GM23338 (cell line): Measurements from ENCODE around the gene RNASEH2A. TPM values are rescaled to one million over a fixed set of nuclear protein-coding genes. Genes with fewer than 3 reads are reported as not detected.

ENCODE experiments used
- ATAC-seq: fragments of 200-7000 bp; cut with Tn5 transposase; 3 replicates; pipeline ENCODE4 v1.9.1; 2020
- DNase-seq: peaks from one replicate; pipeline ENCODE4 v3.0.0-alpha.2; 2015; ENCODE audit warnings: low spot score
- H2AFZ ChIP-seq: fragments of 200-600 bp; sonication (generic); 2 replicates; pipeline ENCODE4 v1.8.0; 2016; ENCODE audit warnings: antibody characterized with exemption, mild to moderate bottlenecking, moderate library complexity
- H3F3A ChIP-seq: fragments of 200-600 bp; sonication (generic); replicated peaks from 2 replicates; pipeline ENCODE4 v1.8.0; 2017; ENCODE audit warnings: antibody characterized with exemption, mixed run types, low read depth
- H3K27ac ChIP-seq: fragments of 200-600 bp; sonication (generic); 2 replicates; pipeline ENCODE4 v1.6.1; 2016; ENCODE audit warnings: low read depth
- H3K27me3 ChIP-seq: fragments of 200-600 bp; sonication (generic); 2 replicates; pipeline ENCODE4 v1.8.0; 2016; ENCODE audit warnings: mild to moderate bottlenecking, mixed run types, moderate library complexity; ENCODE audit not compliant: insufficient read depth
- H3K36me3 ChIP-seq: fragments of 200-600 bp; sonication (generic); 2 replicates; pipeline ENCODE4 v1.8.0; 2016; ENCODE audit warnings: mild to moderate bottlenecking; ENCODE audit not compliant: insufficient read depth
- H3K4me1 ChIP-seq: fragments of 200-600 bp; sonication (generic); 2 replicates; pipeline ENCODE4 v1.8.0; 2016; ENCODE audit warnings: mild to moderate bottlenecking, moderate library complexity; ENCODE audit not compliant: insufficient read depth
- H3K4me2 ChIP-seq: fragments of 200-600 bp; sonication (generic); 2 replicates; pipeline ENCODE4 v1.7.1; 2017; ENCODE audit warnings: mixed run types
- H3K4me3 ChIP-seq: fragments of 200-600 bp; sonication (generic); 2 replicates; pipeline ENCODE4 v1.6.1; 2016; ENCODE audit warnings: mixed run types
- H3K79me2 ChIP-seq: fragments of 200-600 bp; sonication (generic); replicated peaks from 2 replicates; pipeline ENCODE4 v1.8.0; 2017; ENCODE audit warnings: mild to moderate bottlenecking; ENCODE audit not compliant: insufficient read depth
- H3K9me2 ChIP-seq: fragments of 200-600 bp; sonication (generic); 2 replicates; pipeline ENCODE4 v1.8.0; 2017; ENCODE audit not compliant: insufficient read depth
- H4K20me1 ChIP-seq: fragments of 200-600 bp; sonication (generic); replicated peaks from 2 replicates; pipeline ENCODE4 v1.8.0; 2017; ENCODE audit warnings: mild to moderate bottlenecking; ENCODE audit not compliant: insufficient read depth
- H3K27ac Mint-ChIP-seq: 2 replicates; pipeline ENCODE4 v1.8.0; 2020; ENCODE audit warnings: inconsistent platforms, mild to moderate bottlenecking, moderate library complexity, mixed read lengths
- H3K27me3 Mint-ChIP-seq: 3 replicates; pipeline ENCODE4 v1.8.0; 2022; ENCODE audit warnings: low read depth, mild to moderate bottlenecking, moderate library complexity, mixed read lengths, inconsistent platforms; ENCODE audit not compliant: insufficient read depth, poor library complexity
- H3K36me3 Mint-ChIP-seq: 3 replicates; pipeline ENCODE4 v1.8.0; 2021; ENCODE audit warnings: low read depth, mild to moderate bottlenecking, inconsistent platforms, moderate library complexity, mixed read lengths
- H3K4me1 Mint-ChIP-seq: 3 replicates; pipeline ENCODE4 v1.8.0; 2020; ENCODE audit warnings: mild to moderate bottlenecking, inconsistent platforms, mixed read lengths
- H3K4me3 Mint-ChIP-seq: 3 replicates; pipeline ENCODE4 v1.8.0; 2021; ENCODE audit warnings: moderate library complexity, mild to moderate bottlenecking, inconsistent platforms, mixed read lengths
- H3K9me3 Mint-ChIP-seq: 3 replicates; pipeline ENCODE4 v1.8.0; 2020; ENCODE audit warnings: moderate library complexity, mild to moderate bottlenecking, inconsistent platforms, mixed read lengths
- CREB1 ChIP-seq: fragments of 250-450 bp; sonication (Bioruptor Pico); IDR thresholded peaks from 2 replicates; pipeline ENCODE4 v1.5.0; 2020; ENCODE audit warnings: low read depth, mild to moderate bottlenecking, moderate library complexity
- EZH2 ChIP-seq: fragments of 200-600 bp; sonication (generic); IDR thresholded peaks from one replicate; pipeline ENCODE4 v1.8.0; 2017; ENCODE audit warnings: antibody characterized with exemption, mild to moderate bottlenecking, low read depth; ENCODE audit not compliant: unreplicated experiment
- EZH2phosphoT487 ChIP-seq: fragments of 200-600 bp; sonication (generic); IDR thresholded peaks from one replicate; pipeline ENCODE4 v1.8.1; 2018; ENCODE audit warnings: antibody characterized with exemption; ENCODE audit not compliant: unreplicated experiment
- JUNB ChIP-seq: IDR thresholded peaks from one replicate; pipeline ENCODE4 v1.6.1; 2016; ENCODE audit warnings: antibody characterized with exemption; ENCODE audit not compliant: unreplicated experiment
- NANOG ChIP-seq: IDR thresholded peaks from 2 replicates; pipeline ENCODE4 v1.6.1; 2016; ENCODE audit warnings: antibody characterized with exemption, borderline replicate concordance
- POLR2AphosphoS5 ChIP-seq: IDR thresholded peaks from 2 replicates; pipeline ENCODE4 v1.6.1; 2016; ENCODE audit warnings: antibody characterized with exemption, low read depth
- STAT1 ChIP-seq: IDR thresholded peaks from one replicate; pipeline ENCODE4 v1.6.1; 2016; ENCODE audit warnings: antibody characterized with exemption; ENCODE audit not compliant: unreplicated experiment
- ZNF114 ChIP-seq: fragments of 250-450 bp; sonication (Bioruptor Pico); IDR thresholded peaks from 2 replicates; pipeline ENCODE4 v1.5.0; 2020; ENCODE audit warnings: mild to moderate bottlenecking, moderate library complexity
- ZNF331 ChIP-seq: fragments of 250-450 bp; sonication (Bioruptor Pico); IDR thresholded peaks from 2 replicates; pipeline ENCODE4 v1.5.0; 2020; ENCODE audit warnings: low read depth, mild to moderate bottlenecking, moderate library complexity
- polyA plus RNA-seq: library from polyadenylated mRNA; unstranded; fragments of >200 nt; fragmentation: Nextera tagmentation; extraction: Ambion mirVana; gene quantifications from 2 replicates; pipeline ENCODE4 v1.2.1, GENCODE V29; 2016
- total RNA-seq: library from RNA; depleted of rRNA; stranded (reverse); fragments of >200 nt; shearing (Covaris generic); gene quantifications from 2 replicates; pipeline ENCODE4 v1.2.3, GENCODE V29; 2014
- TF ChIP-seq, protein P1 (sequence below): IDR thresholded peaks from 2 replicates; pipeline ENCODE4 v1.6.1; 2016; ENCODE audit warnings: antibody characterized with exemption
- TF ChIP-seq, protein P2 (sequence below), 2 experiments: fragments of 200-600 bp in 1 of 2; sonication (generic) in 1 of 2; conservative IDR thresholded peaks; 2 replicates each; pipeline versions ENCODE4 v1.5.1 to v1.6.1; 2016 to 2017; ENCODE audit warnings: antibody characterized with exemption in 2 of 2, low read depth in 2 of 2, mild to moderate bottlenecking in 2 of 2, moderate library complexity in 1 of 2
- TF ChIP-seq, protein P3 (sequence below): fragments of 250-450 bp; sonication (Bioruptor Pico); IDR thresholded peaks from 2 replicates; pipeline ENCODE4 v1.5.0; 2020; ENCODE audit warnings: mild to moderate bottlenecking, moderate library complexity
- TF ChIP-seq, protein P4 (sequence below): IDR thresholded peaks from one replicate; pipeline ENCODE4 v1.6.1; 2018; ENCODE audit warnings: antibody characterized with exemption; ENCODE audit not compliant: unreplicated experiment

The RNASEH2A gene
- total and polyA plus RNA-seq, 2 experiments from 2014 or later: 39.4 to 68.2 TPM

DNA sequence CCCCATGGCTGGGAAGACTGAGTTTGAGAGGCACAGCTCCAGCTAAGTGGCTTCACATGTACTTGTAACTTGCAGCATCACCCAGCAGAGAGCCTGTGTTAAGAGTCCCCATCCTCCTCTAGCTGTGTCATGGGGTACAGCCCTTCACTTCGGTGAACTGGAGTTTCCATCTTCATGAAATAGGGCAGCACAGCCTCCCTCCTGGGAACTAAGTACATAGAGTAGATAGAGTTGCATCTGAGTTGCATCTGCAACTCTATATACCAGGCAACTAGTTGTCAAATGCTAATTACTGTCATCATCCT, 6.0 kb upstream of the RNASEH2A start:
- peaks cover 16% of the 10 kb centered on the region for H3K4me1 ChIP-seq
- ATAC-seq (no peak), DNase-seq (no peak)
- H2AFZ ChIP-seq: no peak overlapping the region
- Mint-ChIP-seq H3K36me3 (peaks cover 46% of the 10 kb centered on the region), H3K9me3 (no peaks in the 10 kb centered on the region), H3K27ac (no peak overlapping the region), H3K4me3 (peak overlapping the region; percentile 93), H3K4me1 (peaks cover 22% of the 10 kb centered on the region), H3K27me3 (peaks cover 4% of the 10 kb centered on the region)
- no peak overlapping the region for H3K27ac ChIP-seq
- H3K27me3 ChIP-seq: peaks cover 10% of the 10 kb centered on the region
- no peaks in the 10 kb centered on the region for H4K20me1 ChIP-seq
- no peaks in the 10 kb centered on the region for H3K9me2 ChIP-seq
- peak overlapping the region; percentile 97 for H3K4me2 ChIP-seq
- peaks cover 9% of the 10 kb centered on the region; the same call in 1 of the 2 replicates for H3K36me3 ChIP-seq
- H3F3A ChIP-seq: peaks cover 22% of the 10 kb centered on the region
- peaks cover 13% of the 10 kb centered on the region for H3K79me2 ChIP-seq
- TF ChIP-seq CREB1 (CRISPR knock-in tag) (no peak), ZNF114 (CRISPR knock-in tag) (no peak), STAT1 (no peak), NANOG (no peak), ZNF331 (CRISPR knock-in tag) (no peak), POLR2AphosphoS5 (no peak), EZH2 (no peak), JUNB (no peak), EZH2phosphoT487 (no peak)
- TF ChIP-seq, protein P1, sequence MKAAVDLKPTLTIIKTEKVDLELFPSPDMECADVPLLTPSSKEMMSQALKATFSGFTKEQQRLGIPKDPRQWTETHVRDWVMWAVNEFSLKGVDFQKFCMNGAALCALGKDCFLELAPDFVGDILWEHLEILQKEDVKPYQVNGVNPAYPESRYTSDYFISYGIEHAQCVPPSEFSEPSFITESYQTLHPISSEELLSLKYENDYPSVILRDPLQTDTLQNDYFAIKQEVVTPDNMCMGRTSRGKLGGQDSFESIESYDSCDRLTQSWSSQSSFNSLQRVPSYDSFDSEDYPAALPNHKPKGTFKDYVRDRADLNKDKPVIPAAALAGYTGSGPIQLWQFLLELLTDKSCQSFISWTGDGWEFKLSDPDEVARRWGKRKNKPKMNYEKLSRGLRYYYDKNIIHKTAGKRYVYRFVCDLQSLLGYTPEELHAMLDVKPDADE: no peak
- TF ChIP-seq, protein P2, sequence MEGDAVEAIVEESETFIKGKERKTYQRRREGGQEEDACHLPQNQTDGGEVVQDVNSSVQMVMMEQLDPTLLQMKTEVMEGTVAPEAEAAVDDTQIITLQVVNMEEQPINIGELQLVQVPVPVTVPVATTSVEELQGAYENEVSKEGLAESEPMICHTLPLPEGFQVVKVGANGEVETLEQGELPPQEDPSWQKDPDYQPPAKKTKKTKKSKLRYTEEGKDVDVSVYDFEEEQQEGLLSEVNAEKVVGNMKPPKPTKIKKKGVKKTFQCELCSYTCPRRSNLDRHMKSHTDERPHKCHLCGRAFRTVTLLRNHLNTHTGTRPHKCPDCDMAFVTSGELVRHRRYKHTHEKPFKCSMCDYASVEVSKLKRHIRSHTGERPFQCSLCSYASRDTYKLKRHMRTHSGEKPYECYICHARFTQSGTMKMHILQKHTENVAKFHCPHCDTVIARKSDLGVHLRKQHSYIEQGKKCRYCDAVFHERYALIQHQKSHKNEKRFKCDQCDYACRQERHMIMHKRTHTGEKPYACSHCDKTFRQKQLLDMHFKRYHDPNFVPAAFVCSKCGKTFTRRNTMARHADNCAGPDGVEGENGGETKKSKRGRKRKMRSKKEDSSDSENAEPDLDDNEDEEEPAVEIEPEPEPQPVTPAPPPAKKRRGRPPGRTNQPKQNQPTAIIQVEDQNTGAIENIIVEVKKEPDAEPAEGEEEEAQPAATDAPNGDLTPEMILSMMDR (conservative IDR thresholded peaks at IDR 0.05; ENCODE audit: low read depth in 2 of 2): no peak
- TF ChIP-seq, protein P3, sequence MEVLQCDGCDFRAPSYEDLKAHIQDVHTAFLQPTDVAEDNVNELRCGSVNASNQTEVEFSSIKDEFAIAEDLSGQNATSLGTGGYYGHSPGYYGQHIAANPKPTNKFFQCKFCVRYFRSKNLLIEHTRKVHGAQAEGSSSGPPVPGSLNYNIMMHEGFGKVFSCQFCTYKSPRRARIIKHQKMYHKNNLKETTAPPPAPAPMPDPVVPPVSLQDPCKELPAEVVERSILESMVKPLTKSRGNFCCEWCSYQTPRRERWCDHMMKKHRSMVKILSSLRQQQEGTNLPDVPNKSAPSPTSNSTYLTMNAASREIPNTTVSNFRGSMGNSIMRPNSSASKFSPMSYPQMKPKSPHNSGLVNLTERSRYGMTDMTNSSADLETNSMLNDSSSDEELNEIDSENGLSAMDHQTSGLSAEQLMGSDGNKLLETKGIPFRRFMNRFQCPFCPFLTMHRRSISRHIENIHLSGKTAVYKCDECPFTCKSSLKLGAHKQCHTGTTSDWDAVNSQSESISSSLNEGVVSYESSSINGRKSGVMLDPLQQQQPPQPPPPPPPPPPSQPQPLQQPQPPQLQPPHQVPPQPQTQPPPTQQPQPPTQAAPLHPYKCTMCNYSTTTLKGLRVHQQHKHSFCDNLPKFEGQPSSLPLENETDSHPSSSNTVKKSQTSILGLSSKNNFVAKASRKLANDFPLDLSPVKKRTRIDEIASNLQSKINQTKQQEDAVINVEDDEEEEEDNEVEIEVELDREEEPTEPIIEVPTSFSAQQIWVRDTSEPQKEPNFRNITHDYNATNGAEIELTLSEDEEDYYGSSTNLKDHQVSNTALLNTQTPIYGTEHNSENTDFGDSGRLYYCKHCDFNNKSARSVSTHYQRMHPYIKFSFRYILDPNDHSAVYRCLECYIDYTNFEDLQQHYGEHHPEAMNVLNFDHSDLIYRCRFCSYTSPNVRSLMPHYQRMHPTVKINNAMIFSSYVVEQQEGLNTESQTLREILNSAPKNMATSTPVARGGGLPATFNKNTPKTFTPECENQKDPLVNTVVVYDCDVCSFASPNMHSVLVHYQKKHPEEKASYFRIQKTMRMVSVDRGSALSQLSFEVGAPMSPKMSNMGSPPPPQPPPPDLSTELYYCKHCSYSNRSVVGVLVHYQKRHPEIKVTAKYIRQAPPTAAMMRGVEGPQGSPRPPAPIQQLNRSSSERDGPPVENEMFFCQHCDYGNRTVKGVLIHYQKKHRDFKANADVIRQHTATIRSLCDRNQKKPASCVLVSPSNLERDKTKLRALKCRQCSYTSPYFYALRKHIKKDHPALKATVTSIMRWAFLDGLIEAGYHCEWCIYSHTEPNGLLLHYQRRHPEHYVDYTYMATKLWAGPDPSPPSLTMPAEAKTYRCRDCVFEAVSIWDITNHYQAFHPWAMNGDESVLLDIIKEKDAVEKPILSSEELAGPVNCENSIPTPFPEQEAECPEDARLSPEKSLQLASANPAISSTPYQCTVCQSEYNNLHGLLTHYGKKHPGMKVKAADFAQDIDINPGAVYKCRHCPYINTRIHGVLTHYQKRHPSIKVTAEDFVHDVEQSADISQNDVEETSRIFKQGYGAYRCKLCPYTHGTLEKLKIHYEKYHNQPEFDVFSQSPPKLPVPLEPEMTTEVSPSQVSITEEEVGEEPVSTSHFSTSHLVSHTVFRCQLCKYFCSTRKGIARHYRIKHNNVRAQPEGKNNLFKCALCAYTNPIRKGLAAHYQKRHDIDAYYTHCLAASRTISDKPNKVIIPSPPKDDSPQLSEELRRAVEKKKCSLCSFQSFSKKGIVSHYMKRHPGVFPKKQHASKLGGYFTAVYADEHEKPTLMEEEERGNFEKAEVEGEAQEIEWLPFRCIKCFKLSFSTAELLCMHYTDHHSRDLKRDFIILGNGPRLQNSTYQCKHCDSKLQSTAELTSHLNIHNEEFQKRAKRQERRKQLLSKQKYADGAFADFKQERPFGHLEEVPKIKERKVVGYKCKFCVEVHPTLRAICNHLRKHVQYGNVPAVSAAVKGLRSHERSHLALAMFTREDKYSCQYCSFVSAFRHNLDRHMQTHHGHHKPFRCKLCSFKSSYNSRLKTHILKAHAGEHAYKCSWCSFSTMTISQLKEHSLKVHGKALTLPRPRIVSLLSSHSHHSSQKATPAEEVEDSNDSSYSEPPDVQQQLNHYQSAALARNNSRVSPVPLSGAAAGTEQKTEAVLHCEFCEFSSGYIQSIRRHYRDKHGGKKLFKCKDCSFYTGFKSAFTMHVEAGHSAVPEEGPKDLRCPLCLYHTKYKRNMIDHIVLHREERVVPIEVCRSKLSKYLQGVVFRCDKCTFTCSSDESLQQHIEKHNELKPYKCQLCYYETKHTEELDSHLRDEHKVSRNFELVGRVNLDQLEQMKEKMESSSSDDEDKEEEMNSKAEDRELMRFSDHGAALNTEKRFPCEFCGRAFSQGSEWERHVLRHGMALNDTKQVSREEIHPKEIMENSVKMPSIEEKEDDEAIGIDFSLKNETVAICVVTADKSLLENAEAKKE (CRISPR knock-in tag): no peak
- TF ChIP-seq, protein P4, sequence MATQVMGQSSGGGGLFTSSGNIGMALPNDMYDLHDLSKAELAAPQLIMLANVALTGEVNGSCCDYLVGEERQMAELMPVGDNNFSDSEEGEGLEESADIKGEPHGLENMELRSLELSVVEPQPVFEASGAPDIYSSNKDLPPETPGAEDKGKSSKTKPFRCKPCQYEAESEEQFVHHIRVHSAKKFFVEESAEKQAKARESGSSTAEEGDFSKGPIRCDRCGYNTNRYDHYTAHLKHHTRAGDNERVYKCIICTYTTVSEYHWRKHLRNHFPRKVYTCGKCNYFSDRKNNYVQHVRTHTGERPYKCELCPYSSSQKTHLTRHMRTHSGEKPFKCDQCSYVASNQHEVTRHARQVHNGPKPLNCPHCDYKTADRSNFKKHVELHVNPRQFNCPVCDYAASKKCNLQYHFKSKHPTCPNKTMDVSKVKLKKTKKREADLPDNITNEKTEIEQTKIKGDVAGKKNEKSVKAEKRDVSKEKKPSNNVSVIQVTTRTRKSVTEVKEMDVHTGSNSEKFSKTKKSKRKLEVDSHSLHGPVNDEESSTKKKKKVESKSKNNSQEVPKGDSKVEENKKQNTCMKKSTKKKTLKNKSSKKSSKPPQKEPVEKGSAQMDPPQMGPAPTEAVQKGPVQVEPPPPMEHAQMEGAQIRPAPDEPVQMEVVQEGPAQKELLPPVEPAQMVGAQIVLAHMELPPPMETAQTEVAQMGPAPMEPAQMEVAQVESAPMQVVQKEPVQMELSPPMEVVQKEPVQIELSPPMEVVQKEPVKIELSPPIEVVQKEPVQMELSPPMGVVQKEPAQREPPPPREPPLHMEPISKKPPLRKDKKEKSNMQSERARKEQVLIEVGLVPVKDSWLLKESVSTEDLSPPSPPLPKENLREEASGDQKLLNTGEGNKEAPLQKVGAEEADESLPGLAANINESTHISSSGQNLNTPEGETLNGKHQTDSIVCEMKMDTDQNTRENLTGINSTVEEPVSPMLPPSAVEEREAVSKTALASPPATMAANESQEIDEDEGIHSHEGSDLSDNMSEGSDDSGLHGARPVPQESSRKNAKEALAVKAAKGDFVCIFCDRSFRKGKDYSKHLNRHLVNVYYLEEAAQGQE: no peak
- peak overlapping the region; percentile 99 for H3K4me3 ChIP-seq
